ENCODE results near the gene TTLL6. TPM values are rescaled to one million over a fixed set of nuclear protein-coding genes. Genes with fewer than 3 reads are reported as not detected.

The TTLL6 gene
- total RNA-seq, 1 experiment from 2014 or later = 2.4 TPM

DNA sequence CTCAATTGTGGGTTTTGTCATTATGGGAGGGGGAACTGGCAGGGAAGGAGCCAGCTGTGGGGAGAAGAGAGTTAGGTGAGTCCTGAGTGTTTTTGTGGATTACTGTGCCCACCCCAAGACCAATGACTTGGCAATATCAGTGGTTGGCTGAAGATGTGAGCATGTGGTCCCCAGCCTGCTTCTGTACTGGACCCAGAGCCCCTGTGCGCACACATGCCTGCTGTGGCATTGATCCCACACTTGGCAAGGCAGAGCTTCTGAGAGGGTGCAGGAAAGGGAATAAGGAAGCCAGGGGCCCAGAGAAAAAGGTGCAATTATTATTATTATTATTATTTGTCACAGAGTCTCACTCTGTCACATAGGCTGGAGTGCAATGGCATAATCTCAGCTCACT is 96.0 kb downstream of the TTLL6 start:
- peaks cover 40 to 53% of the 10 kb centered on the region in 2 experiments for H3K4me1 Mint-ChIP-seq

More for the DNA sequence above, 96.0 kb downstream of the TTLL6 start:
- Histone ChIP-seq H3K23ac (ENCODE audit: insufficient read length, low read depth, low read length) (no peak overlapping the region), H3T11ph (ENCODE audit: low read length) (no peak overlapping the region), H2AFZ (ENCODE audit: low read length) (no peak overlapping the region), H2BK15ac (ENCODE audit: low read depth, low read length) (no peak overlapping the region), H3K14ac (ENCODE audit: insufficient read depth, low read length) (no peak overlapping the region), H4K20me1 (ENCODE audit: control insufficient read depth, insufficient read depth, insufficient read length) (no peaks in the 10 kb centered on the region), H2BK120ac (ENCODE audit: low read depth, low read length, poor library complexity, severe bottlenecking) (no peak overlapping the region), H4K91ac (ENCODE audit: insufficient read length, low read depth, low read length) (no peak overlapping the region), H4K5ac (ENCODE audit: insufficient read length, low read depth, low read length) (no peak overlapping the region), H2BK20ac (ENCODE audit: low read depth, low read length, poor library complexity, severe bottlenecking) (no peak overlapping the region), H3K9me3 (ENCODE audit: control insufficient read depth, low read depth, low read length) (no peaks in the 10 kb centered on the region), H2BK5ac (ENCODE audit: insufficient read length, low read length) (no peak overlapping the region), H3K9ac (ENCODE audit: extremely low read depth, insufficient read length, low read length) (no peak overlapping the region), H3K79me2 (ENCODE audit: insufficient read depth, low read length) (no peaks in the 10 kb centered on the region), H3K27ac (ENCODE audit: insufficient read length, low read depth, low read length) (no peak overlapping the region), H3K18ac (ENCODE audit: insufficient read length, low read depth, low read length) (no peak overlapping the region), H4K8ac (replicated peaks; ENCODE audit: insufficient read length, low read depth, low read length) (no peak overlapping the region), H2AK5ac (ENCODE audit: insufficient read length, low read length) (no peak overlapping the region), H3K79me1 (ENCODE audit: insufficient read depth, low read depth, low read length, poor library complexity, severe bottlenecking) (no peaks in the 10 kb centered on the region), H2BK12ac (ENCODE audit: insufficient read length, low read depth, low read length) (no peak overlapping the region), H3K4me2 (ENCODE audit: insufficient read depth, insufficient read length, low read length) (no peak overlapping the region), H3K23me2 (ENCODE audit: insufficient read length, low read depth, low read length, poor library complexity, severe bottlenecking) (peaks cover 12% of the 10 kb centered on the region), H3K4me1 (ENCODE audit: insufficient read depth, low read length) (peaks cover 2% of the 10 kb centered on the region; the same call in 1 of the 2 replicates), H3K27me3 (ENCODE audit: insufficient read depth, low read length) (peaks cover 91% of the 10 kb centered on the region), H3K56ac (ENCODE audit: insufficient read length, low read depth, low read length) (no peak overlapping the region), H3K4ac (ENCODE audit: low read depth, low read length) (no peak overlapping the region)
- no peak overlapping the region for H3K27ac Mint-ChIP-seq
- no peak for DNase-seq
- peaks cover 0 to 2% (median 0%) of the 10 kb centered on the region in 3 experiments; a peak in 1 of 7 replicates for H3K36me3 Mint-ChIP-seq (ENCODE audit: insufficient read depth in 1 of 3, low read depth in 3 of 3)
- TF ChIP-seq, protein P1, sequence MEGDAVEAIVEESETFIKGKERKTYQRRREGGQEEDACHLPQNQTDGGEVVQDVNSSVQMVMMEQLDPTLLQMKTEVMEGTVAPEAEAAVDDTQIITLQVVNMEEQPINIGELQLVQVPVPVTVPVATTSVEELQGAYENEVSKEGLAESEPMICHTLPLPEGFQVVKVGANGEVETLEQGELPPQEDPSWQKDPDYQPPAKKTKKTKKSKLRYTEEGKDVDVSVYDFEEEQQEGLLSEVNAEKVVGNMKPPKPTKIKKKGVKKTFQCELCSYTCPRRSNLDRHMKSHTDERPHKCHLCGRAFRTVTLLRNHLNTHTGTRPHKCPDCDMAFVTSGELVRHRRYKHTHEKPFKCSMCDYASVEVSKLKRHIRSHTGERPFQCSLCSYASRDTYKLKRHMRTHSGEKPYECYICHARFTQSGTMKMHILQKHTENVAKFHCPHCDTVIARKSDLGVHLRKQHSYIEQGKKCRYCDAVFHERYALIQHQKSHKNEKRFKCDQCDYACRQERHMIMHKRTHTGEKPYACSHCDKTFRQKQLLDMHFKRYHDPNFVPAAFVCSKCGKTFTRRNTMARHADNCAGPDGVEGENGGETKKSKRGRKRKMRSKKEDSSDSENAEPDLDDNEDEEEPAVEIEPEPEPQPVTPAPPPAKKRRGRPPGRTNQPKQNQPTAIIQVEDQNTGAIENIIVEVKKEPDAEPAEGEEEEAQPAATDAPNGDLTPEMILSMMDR (conservative IDR thresholded peaks at IDR 0.05) = no peak
- WGBS (ENCODE audit: extremely low coverage, insufficient read length, low lambda C conversion rate) = no CpG with 5 or more reads among the region's 1 CpG
- peaks cover 0 to 11% of the 10 kb centered on the region in 2 experiments; a peak in 2 of 5 replicates for H3K9me3 Mint-ChIP-seq
- H3K4me3 Mint-ChIP-seq = no peak overlapping the region
- H3K27me3 Mint-ChIP-seq (ENCODE audit: low read depth) = peaks cover 100% of the 10 kb centered on the region

All from H9 (cell line).